A549 treated with AZD9567 at 1 μM for 4 hours (cell line): ENCODE results near the gene DNTT. TPM values are rescaled to one million over a fixed set of nuclear protein-coding genes. Genes with fewer than 3 reads are reported as not detected.

Source experiments
- total RNA-seq: library from RNA; stranded (reverse); fragments of 200-300 nt; extraction: Qiagen RNA extraction; gene quantifications from 5 replicates; pipeline ENCODE4 v1.2.3, GENCODE V29; 2022; ENCODE audit not compliant: insufficient read depth

Gene DNTT
- not detected in 5 replicates for total RNA-seq

DNA sequence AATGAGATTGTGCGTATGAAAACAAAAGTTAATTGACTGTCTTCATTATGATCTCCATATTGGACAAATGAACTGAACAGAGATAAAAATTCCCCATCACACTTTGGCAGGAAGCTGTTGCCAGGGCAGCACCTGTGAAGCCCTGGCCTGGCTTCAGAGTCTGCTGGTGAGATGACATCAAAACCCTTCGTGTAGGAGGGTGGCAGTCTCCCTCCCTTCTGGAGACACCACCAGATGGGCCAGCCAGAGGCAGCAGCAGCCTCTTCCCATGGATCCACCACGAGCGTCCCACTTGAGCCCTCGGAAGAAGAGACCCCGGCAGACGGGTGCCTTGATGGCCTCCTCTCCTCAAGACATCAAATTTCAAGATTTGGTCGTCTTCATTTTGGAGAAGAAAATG is at the start of gene DNTT:
TSS of gene DNTT (plus strand) at position 205 of the 400 bp plus-strand sequence. CDS start at position 269, 64 bp downstream.

DNA sequence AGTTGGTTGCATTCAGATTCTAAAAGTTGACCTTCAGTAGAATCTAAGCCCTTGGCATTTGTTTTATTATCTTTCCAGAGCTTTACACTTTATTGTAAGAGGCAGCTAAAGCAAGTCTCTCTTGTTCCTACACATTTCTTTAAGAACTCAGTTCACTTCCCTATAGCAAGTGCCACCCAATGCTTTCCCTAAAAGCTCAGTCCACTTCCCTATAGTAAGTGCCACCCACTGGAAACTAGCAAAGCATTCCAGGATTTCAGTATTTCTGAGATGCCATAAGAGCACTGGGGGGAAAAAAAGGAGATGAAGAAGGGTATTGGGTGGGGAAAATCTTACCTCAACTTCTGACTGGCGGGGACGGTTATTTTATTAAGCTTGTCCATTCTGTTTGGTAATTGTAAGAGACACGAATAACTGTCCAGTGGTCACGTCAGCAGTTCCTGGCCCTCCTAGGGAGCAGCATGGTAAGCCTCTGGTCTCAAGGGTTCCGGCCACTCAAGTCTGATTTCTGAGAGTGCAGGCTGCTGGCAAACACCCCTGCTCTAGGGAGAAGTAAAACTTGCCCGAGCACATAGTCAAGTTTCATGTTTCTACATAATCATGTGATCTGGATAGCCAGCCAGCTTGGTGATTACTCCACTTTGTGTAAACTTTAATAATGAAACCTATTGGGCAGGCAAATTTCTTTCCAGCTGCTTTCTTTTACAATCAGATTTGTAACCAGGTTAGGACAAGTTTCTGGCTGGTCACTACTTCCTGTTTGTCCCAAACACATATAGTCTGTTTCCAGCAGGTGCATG is 33.0 kb upstream of the DNTT start, which contains the start of gene BLNK:
TSS of gene BLNK (minus strand) at position 554 of the 800 bp plus-strand sequence. CDS start at position 383, 171 bp downstream.

DNA sequence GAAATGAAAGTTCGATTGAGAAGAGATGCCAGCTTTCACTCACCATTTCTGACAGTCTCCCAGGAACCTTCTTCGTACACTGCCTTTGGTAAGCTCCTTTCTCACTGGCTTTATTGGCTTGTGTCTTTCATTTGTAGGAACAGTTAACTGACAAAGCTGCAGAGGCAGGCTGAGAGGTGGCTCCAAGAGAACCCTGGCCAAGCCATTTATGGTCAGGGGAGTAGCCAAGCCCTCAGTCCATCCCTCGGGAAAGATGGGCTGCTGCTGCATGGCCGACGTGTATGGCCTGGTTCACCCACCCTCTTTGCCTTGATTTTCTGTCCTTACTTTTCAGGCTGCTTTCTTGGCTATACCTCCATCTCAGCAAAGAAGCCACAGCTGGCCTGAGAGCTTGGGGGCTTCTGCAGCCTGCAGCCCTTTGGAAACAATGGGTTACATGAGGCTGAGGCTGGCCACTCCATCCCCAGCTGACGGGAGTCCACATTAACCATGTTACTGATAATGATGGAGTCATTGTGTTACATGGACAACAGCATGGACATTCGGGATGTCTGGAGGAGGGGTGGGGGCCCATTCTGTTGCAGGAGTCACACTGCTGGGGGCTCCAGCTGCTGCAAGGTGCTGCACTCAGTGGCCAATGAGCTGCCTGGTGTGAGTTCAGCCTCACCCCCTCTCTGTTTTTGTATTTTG is 54.8 kb downstream of the DNTT start, which contains the start of gene OPALIN:
TSS of gene OPALIN (minus strand) at position 152 of the 690 bp plus-strand sequence. CDS start at position 46, 106 bp downstream.

Other genes with a start within 250 kb of the DNTT start
- 6.6 to 9.4 TPM (median 7.6 TPM) in 5 replicates for gene ZNF518A, start 174.1 kb upstream of the DNTT start, total RNA-seq
- gene BLNK, start 32.9 kb upstream of the DNTT start, total RNA-seq, result not detected in 5 replicates
- gene OPALIN, start 54.6 kb downstream of the DNTT start, total RNA-seq, result not detected in 5 replicates
- gene TLL2, start 209.5 kb downstream of the DNTT start, total RNA-seq, result 0.04 to 0.16 TPM (median 0.13 TPM) in 4 of 5 replicates, not detected in the other